D721Med (cell line): ENCODE data around the gene PSME3IP1.
"Not testable (repeated sequence)": the region's sequence is repeated elsewhere in the genome, so short reads cannot be mapped to it uniquely, and the experiment has no call there.

Experiments used
- DNase-seq: peaks from one replicate; pipeline ENCODE4 v3.0.0; 2011; ENCODE audit warnings: low spot score; ENCODE audit not compliant: insufficient read length
- FAIRE-seq: peaks from 2 replicates; lab custom pipeline; 2011; peaks lifted over from hg19 to GRCh38; lab: Jason Lieb, UNC
- TF ChIP-seq, protein P1 (sequence below): IDR thresholded peaks from 2 replicates; pipeline ENCODE4 v1.5.1; 2012; ENCODE audit warnings: mild to moderate bottlenecking, control low read depth; ENCODE audit not compliant: insufficient read depth; ENCODE audit errors: missing control alignments

The PSME3IP1 gene

GRCh38 chr16:57196286-57196685 lies 10.4 kb upstream of the PSME3IP1 start:
- FAIRE-seq = no peak
- TF ChIP-seq, protein P1, sequence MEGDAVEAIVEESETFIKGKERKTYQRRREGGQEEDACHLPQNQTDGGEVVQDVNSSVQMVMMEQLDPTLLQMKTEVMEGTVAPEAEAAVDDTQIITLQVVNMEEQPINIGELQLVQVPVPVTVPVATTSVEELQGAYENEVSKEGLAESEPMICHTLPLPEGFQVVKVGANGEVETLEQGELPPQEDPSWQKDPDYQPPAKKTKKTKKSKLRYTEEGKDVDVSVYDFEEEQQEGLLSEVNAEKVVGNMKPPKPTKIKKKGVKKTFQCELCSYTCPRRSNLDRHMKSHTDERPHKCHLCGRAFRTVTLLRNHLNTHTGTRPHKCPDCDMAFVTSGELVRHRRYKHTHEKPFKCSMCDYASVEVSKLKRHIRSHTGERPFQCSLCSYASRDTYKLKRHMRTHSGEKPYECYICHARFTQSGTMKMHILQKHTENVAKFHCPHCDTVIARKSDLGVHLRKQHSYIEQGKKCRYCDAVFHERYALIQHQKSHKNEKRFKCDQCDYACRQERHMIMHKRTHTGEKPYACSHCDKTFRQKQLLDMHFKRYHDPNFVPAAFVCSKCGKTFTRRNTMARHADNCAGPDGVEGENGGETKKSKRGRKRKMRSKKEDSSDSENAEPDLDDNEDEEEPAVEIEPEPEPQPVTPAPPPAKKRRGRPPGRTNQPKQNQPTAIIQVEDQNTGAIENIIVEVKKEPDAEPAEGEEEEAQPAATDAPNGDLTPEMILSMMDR = no peak
- no peak for DNase-seq

- FAIRE-seq = no peak
- no peak for DNase-seq
Observed at GRCh38 chr16:57194512-57194911, 8.7 kb upstream of the PSME3IP1 start.

DNA sequence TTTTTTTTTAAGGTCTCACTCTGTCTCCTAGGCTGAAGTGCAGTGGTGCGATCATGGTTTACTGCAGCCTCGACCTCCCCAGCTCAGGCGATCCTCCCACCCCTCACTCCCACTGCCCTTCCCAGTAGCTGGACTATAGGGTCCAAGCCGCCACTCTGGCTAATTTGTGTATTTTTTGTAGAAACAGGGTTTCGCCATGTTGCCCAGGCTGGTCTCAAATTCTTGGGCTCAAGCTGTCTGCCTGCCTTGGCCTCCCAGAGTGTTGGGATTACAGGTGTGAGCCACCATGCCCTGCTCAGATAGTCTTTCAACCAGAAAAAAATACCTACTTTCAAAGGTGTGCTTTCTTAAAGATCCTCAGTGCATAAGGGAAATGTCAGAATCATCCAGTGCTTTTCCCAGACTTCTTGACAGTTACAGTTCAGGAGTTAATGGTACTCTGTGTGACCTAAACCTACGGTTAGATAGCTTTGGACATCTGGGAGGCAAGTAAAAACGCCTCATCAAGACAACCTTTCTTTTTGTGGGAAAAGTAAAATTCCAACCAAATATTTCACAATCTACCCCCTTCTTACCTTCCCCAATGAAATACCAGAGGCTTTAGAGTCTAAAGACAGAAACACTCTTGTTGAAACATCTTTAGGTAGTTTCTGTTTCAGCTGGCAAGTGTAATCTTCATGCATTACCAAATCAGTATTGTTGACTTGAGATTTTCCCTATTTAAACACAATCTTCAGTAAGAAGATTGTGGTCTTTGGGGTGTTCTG lies 7.1 kb upstream of the PSME3IP1 start:
- DNase-seq (no peak), FAIRE-seq (no peak)
- TF ChIP-seq, protein P1 = no peak

More at GRCh38 chr16:57194512-57194911, 8.7 kb upstream of the PSME3IP1 start:
- TF ChIP-seq, protein P1 = no peak

DNA sequence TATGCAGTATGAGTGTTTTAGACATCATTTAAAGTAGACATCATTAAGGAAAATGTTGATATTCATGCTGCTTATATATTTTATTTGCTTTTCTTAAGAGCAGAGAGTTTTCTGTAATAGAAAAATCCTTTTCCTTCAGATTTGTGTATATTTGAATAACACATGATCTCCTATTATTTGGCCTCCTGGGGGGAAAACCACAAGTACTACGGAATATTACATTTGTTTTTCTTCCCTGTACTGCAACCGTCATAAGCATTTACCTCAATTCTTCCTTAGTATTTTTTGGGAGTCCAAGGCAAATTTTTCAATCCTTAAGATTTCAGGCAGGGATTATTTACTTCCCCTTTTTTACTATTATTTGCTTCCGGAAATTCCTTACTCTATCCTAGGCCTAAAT lies 6.3 kb upstream of the PSME3IP1 start:
- no peak for DNase-seq
- FAIRE-seq = no peak
- TF ChIP-seq, protein P1 = no peak

- no peak for DNase-seq
- TF ChIP-seq, protein P1 = no peak
- FAIRE-seq = no peak
Observed at GRCh38 chr16:57191056-57191571, 5.3 kb upstream of the PSME3IP1 start.

GRCh38 chr16:57190136-57190535 lies 4.3 kb upstream of the PSME3IP1 start:
- FAIRE-seq (no peak), DNase-seq (no peak)
- TF ChIP-seq, protein P1 = no peak

DNA sequence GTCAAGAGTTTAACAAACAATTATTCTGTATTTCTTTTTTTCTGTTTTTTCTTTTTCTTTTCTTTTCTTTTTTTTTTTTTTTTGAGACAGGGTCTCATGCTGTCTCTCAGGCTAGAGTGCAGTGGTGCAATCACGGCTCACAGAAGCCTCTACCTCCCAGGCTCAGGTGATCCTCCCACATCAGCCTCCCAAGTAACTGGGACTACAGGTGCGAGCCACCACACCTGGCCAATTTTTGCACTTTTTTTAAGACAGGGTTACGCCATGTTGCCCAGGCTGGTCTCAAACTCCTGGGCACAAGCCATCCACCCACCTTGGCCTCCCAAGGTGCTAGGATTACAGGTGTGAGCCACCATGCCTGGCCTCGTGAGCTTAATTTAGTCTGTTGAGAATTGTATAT lies 3.7 kb upstream of the PSME3IP1 start:
- DNase-seq, FAIRE-seq: not testable (repeated sequence)

GRCh38 chr16:57188711-57189002 lies 2.8 kb upstream of the PSME3IP1 start:
- TF ChIP-seq, protein P1 = no peak
- FAIRE-seq = no peak
- DNase-seq = no peak

DNA sequence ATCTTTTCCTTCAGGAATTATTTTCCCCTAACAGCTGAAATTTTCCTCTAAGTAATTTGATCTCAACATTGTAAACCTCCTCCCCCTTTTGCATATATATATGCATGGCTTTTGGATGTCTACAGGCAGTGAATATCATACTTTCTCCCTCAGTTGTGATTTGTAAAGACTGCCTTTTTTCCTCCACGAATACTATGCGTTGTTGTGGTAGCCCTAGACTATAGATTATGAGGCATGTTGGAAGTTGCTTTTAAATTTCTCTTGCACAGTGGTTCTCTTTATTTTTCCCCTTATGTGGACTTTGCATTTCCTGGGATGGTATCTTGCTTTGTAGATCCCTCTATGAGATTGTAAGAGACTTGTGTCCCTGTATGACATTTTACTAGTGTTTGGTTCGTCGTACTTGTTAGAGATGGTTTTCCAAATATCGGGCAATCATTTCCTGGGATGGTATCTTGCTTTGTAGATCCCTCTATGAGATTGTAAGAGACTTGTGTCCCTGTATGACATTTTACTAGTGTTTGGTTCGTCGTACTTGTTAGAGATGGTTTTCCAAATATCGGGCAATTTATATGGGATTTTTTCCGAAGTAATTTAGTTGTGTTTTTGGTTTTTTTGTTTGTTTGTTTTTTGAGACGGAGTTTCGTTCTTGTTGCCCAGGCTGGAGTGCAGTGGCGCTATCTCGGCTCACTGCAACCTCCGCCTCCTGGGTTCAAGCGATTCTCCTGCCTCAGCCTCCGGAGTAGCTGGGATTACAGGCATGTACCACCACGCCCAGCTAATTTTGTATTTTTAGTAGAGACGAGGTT lies 2.3 kb upstream of the PSME3IP1 start:
- FAIRE-seq = not testable (repeated sequence)

More for the DNA sequence above, 2.3 kb upstream of the PSME3IP1 start:
- not testable (repeated sequence) for DNase-seq
